AG04449 (cell line): ENCODE results near the gene ALK.

Source experiments
- CTCF ChIA-PET: fragments of 350-600 bp; formaldehyde crosslinking; extraction: SDS; loops from one replicate; lab custom pipeline; 2021; ENCODE audit warnings: antibody characterized with exemption; lab: Yijun Ruan, JAX
- POLR2A ChIA-PET: fragments of 400-600, 350-600 bp; formaldehyde crosslinking; extraction: SDS; loops from one replicate; lab custom pipeline; 2020; ENCODE audit warnings: antibody characterized with exemption, inconsistent platforms; lab: Yijun Ruan, JAX
- DNase-seq: peaks from one replicate; pipeline ENCODE4 v3.0.0-alpha.2; 2010; ENCODE audit warnings: low read depth, low spot score
- H3K4me3 ChIP-seq: 2 replicates; pipeline ENCODE4 v1.5.1; 2011; ENCODE audit warnings: low read depth, mild to moderate bottlenecking, control low read depth, low read length
- CTCF ChIP-seq: IDR thresholded peaks from one replicate; pipeline ENCODE4 v1.5.1; 2011; ENCODE audit warnings: mild to moderate bottlenecking, moderate library complexity, low read length, control low read depth, inconsistent platforms; ENCODE audit not compliant: insufficient read depth; ENCODE audit errors: missing control alignments

The ALK gene

GRCh38 chr2:29275186-29275585 is 646.2 kb downstream of the ALK start:
- H3K4me3 ChIP-seq, result no peak overlapping the region
- TF ChIP-seq CTCF, result no peak
- no peak for DNase-seq
- ChIA-PET CTCF (interaction anchor here (0.8 kb wide), 1 partner anchor 35 kb away, joined by 3 read pairs; no protein-coding TSS in a partner anchor), POLR2A (no interaction called here)

- no peak for DNase-seq
- H3K4me3 ChIP-seq, result no peak overlapping the region
- CTCF ChIA-PET, result interaction anchor here (0.8 to 1.1 kb wide), 3 partner anchors 8 to 37 kb away, joined by 3 read pairs; no protein-coding TSS in a partner anchor
- POLR2A ChIA-PET, result interaction anchor here (0.6 kb wide), 1 partner anchor 13 kb away, joined by 3 read pairs; no protein-coding TSS in a partner anchor
- no peak for TF ChIP-seq CTCF
Observed at GRCh38 chr2:29273685-29274611, 647.4 kb downstream of the ALK start.

- ChIA-PET CTCF (interaction anchor here (0.9 to 1.1 kb wide), 2 partner anchors 9 to 36 kb away, joined by 3 read pairs; no protein-coding TSS in a partner anchor), POLR2A (no interaction called here)
- TF ChIP-seq CTCF, result no peak
- no peak overlapping the region for H3K4me3 ChIP-seq
- DNase-seq, result no peak
Observed at GRCh38 chr2:29273004-29273684, 648.2 kb downstream of the ALK start.

- no peak for DNase-seq
- CTCF ChIA-PET, result no interaction called here
- H3K4me3 ChIP-seq, result no peak overlapping the region
- POLR2A ChIA-PET, result no interaction called here
- TF ChIP-seq CTCF, result no peak
Observed at GRCh38 chr2:29272311-29272710, 649.1 kb downstream of the ALK start.

GRCh38 chr2:29270701-29271121 is 650.7 kb downstream of the ALK start:
- CTCF ChIA-PET, result no interaction called here
- POLR2A ChIA-PET, result no interaction called here
- no peak for TF ChIP-seq CTCF
- no peak overlapping the region for H3K4me3 ChIP-seq
- DNase-seq, result no peak

GRCh38 chr2:29269765-29270109 is 651.6 kb downstream of the ALK start:
- ChIA-PET CTCF (no interaction called here), POLR2A (interaction anchor here (0.6 kb wide), 1 partner anchor 371 kb away, joined by 3 read pairs; no protein-coding TSS in a partner anchor)
- no peak for TF ChIP-seq CTCF

More at GRCh38 chr2:29269765-29270109, 651.6 kb downstream of the ALK start:
- H3K4me3 ChIP-seq, result no peak overlapping the region
- DNase-seq, result no peak
